GM12878 (cell line): ENCODE data around the gene RPAP3. TPM values are rescaled to one million over a fixed set of nuclear protein-coding genes. Genes with fewer than 3 reads are reported as not detected.

Experiments used
- ATAC-seq: fragments of 200-7000 bp; cut with Tn5 transposase; 3 replicates; pipeline ENCODE4 v1.9.1; 2020; ENCODE audit warnings: mild to moderate bottlenecking, moderate library complexity
- BruUV-seq: library from RNA; stranded (reverse); fragments of 400-500 nt; replicated peaks from 2 replicates; lab custom pipeline; 2021; lab: Mats Ljungman, UMichigan
- CTCF ChIA-PET: fragments of 300-600 bp; sonication (Branson Sonifier 250); formaldehyde crosslinking; extraction: SDS; loops from one replicate; lab custom pipeline; 2021; ENCODE audit warnings: inconsistent platforms; lab: Yijun Ruan, JAX
- POLR2A ChIA-PET: fragments of 350-600 bp; formaldehyde crosslinking; extraction: SDS; loops from one replicate; lab custom pipeline; 2021; ENCODE audit warnings: inconsistent platforms; lab: Charles Lee
- RAD21 ChIA-PET: fragments of 300-600 bp; sonication (Branson Sonifier 250); formaldehyde crosslinking; loops from one replicate; lab custom pipeline; 2023; ENCODE audit warnings: antibody characterized with exemption; ENCODE audit not compliant: unreplicated experiment; lab: Charles Lee
- SMC1A ChIA-PET: fragments of 300-600 bp; sonication (Branson Sonifier 250); formaldehyde crosslinking; loops from one replicate; lab custom pipeline; 2023; ENCODE audit not compliant: unreplicated experiment, uncharacterized antibody; lab: Charles Lee
- DNase-seq: peaks from one replicate; pipeline ENCODE4 v3.0.0-alpha.2; 2011; ENCODE audit warnings: low read depth, low spot score
- FAIRE-seq: peaks from 3 replicates; lab custom pipeline; 2011; peaks lifted over from hg19 to GRCh38; lab: Jason Lieb, UNC
- H2AFZ ChIP-seq: 2 replicates; pipeline ENCODE4 v1.6.0; 2011; ENCODE audit warnings: low read depth, low read length, control low read depth; ENCODE audit not compliant: control insufficient read depth
- H3K27ac ChIP-seq: 2 replicates; pipeline ENCODE4 v1.5.1; 2011; ENCODE audit warnings: control low read depth; ENCODE audit not compliant: control insufficient read depth, insufficient read depth
- H3K27me3 ChIP-seq, 2 experiments: replicated peaks in 1 of 2; 2 replicates each; pipeline versions ENCODE4 v1.6.0 to v1.6.1; 2011; ENCODE audit warnings: low read length in 1 of 2; ENCODE audit not compliant: control insufficient read depth in 2 of 2, insufficient read depth in 2 of 2
- H3K36me3 ChIP-seq, 2 experiments: 2 replicates each; pipeline ENCODE4 v1.5.1; 2011; ENCODE audit warnings: low read length in 1 of 2; ENCODE audit not compliant: control insufficient read depth in 2 of 2, insufficient read depth in 2 of 2
- H3K4me1 ChIP-seq: 2 replicates; pipeline ENCODE4 v1.6.1; 2011; ENCODE audit warnings: mild to moderate bottlenecking, low read length, moderate library complexity, mixed read lengths; ENCODE audit not compliant: control insufficient read depth, insufficient read depth
- H3K4me2 ChIP-seq: 2 replicates; pipeline ENCODE4 v1.6.0; 2011; ENCODE audit warnings: control low read depth; ENCODE audit not compliant: control insufficient read depth, insufficient read depth
- H3K4me3 ChIP-seq: fragments of 200-600 bp; sonication (generic); 2 replicates; pipeline ENCODE4 v1.5.1; 2016
- H3K79me2 ChIP-seq: 2 replicates; pipeline ENCODE4 v1.6.0; 2011; ENCODE audit warnings: low read length; ENCODE audit not compliant: control insufficient read depth, insufficient read depth
- H3K9ac ChIP-seq: 2 replicates; pipeline ENCODE4 v1.8.0; 2011; ENCODE audit warnings: low read length, control low read depth, mixed read lengths; ENCODE audit not compliant: control insufficient read depth, insufficient read depth
- H3K9me3 ChIP-seq: replicated peaks from 3 replicates; pipeline ENCODE4 v1.5.1; 2011; ENCODE audit warnings: mild to moderate bottlenecking, low read length; ENCODE audit not compliant: control insufficient read depth, insufficient read depth
- H4K20me1 ChIP-seq: 2 replicates; pipeline ENCODE4 v1.6.0; 2011; ENCODE audit not compliant: control insufficient read depth, insufficient read depth
- MEF2A ChIP-seq: IDR thresholded peaks from 2 replicates; pipeline ENCODE4 v1.6.1; 2011; ENCODE audit warnings: low read depth, mild to moderate bottlenecking, low read length, moderate library complexity; ENCODE audit not compliant: insufficient read depth
- PKNOX1 ChIP-seq: fragments of 450-650 bp; IDR thresholded peaks from 2 replicates; pipeline ENCODE4 v1.6.1; 2016; ENCODE audit warnings: mild to moderate bottlenecking
- RAD21 ChIP-seq: IDR thresholded peaks from 2 replicates; pipeline ENCODE4 v1.6.1; 2011; ENCODE audit warnings: mild to moderate bottlenecking, low read depth, low read length, moderate library complexity; ENCODE audit not compliant: insufficient read depth
- RB1 ChIP-seq: fragments of 450-650 bp; formaldehyde crosslinking; IDR thresholded peaks from 2 replicates; pipeline ENCODE4 v1.6.1; 2017; ENCODE audit warnings: mild to moderate bottlenecking, borderline replicate concordance
- RUNX3 ChIP-seq: IDR thresholded peaks from 2 replicates; pipeline ENCODE4 v1.6.1; 2012; ENCODE audit warnings: low read length, inconsistent platforms
- SMC3 ChIP-seq: IDR thresholded peaks from 2 replicates; pipeline ENCODE4 v1.6.1; 2011; ENCODE audit warnings: low read length, improper control_type of control experiment, borderline replicate concordance
- TCF12 ChIP-seq: IDR thresholded peaks from 2 replicates; pipeline ENCODE4 v1.6.1; 2011; ENCODE audit warnings: low read depth, mild to moderate bottlenecking, low read length
- TCF3 ChIP-seq: IDR thresholded peaks from 2 replicates; pipeline ENCODE4 v1.6.1; 2012; ENCODE audit warnings: low read depth, mild to moderate bottlenecking, low read length, borderline replicate concordance; ENCODE audit not compliant: insufficient read depth
- WGBS: methylation state at CpG from one replicate; pipeline ENCODE4 v1.1.6; 2016; ENCODE audit warnings: low lambda C conversion rate; ENCODE audit not compliant: insufficient replicate concordance, insufficient coverage; ENCODE audit errors: missing lambda C conversion rate; 5-methylcytosine and 5-hydroxymethylcytosine counted together
- in situ Hi-C: fragments of 300-500 bp; cut with MboI; formaldehyde crosslinking; loops from 9 replicates; pipeline ENCODE4 v1.14.3; 2018; ENCODE audit warnings: mixed read lengths
- intact Hi-C: fragments of 100-400 bp; cut with micrococcal nuclease; formaldehyde crosslinking; loops from one replicate; pipeline ENCODE4 v1.14.2; 2022; ENCODE audit not compliant: unreplicated experiment
- polyA plus RNA-seq, 11 experiments: library from polyadenylated mRNA; depleted of rRNA in 4 of 11; unstranded in 6 of 11; stranded (reverse) in 5 of 11; fragments of >200 nt; fragmentation: Nextera tagmentation in 4 of 11; fragmentation: Illumina TruSeq in 1 of 11; extraction: Ambion mirVana in 4 of 11; extraction: Trizol in 1 of 11; gene quantifications; 1 replicate in 1 of 11; 2 replicates in 10 of 11; pipeline versions ENCODE4 v1.2.1 to v1.2.3, GENCODE V29; 2011 to 2016; ENCODE audit warnings: inconsistent platforms in 2 of 11, missing spikeins in 2 of 11, low read depth in 1 of 11
- total RNA-seq, 4 experiments: library from RNA; depleted of rRNA in 3 of 4; stranded (reverse); fragments of >200 nt in 3 of 4; fragmentation: Illumina TruSeq in 1 of 4; extraction: Trizol in 1 of 4; gene quantifications; 2 replicates each; pipeline versions ENCODE4 v1.2.1 to v1.2.3, GENCODE V29; 2013 to 2021
- TF ChIP-seq, protein P1 (sequence below): fragments of 450-650 bp; IDR thresholded peaks from 2 replicates; pipeline ENCODE4 v1.6.1; 2017; ENCODE audit warnings: mild to moderate bottlenecking, moderate library complexity
- TF ChIP-seq, protein P2 (sequence below): fragments of 450-650 bp; formaldehyde crosslinking; IDR thresholded peaks from 2 replicates; pipeline ENCODE4 v1.5.0; 2022; ENCODE audit warnings: mild to moderate bottlenecking, missing genetic modification characterization
- TF ChIP-seq, protein P3 (sequence below): fragments of 150-350 bp; IDR thresholded peaks from 2 replicates; pipeline ENCODE4 v1.6.1; 2014; ENCODE audit warnings: mild to moderate bottlenecking, low read depth, low read length

Gene RPAP3
- total and polyA plus RNA-seq, 10 of the 15 experiments (the other 5 are each of a cell fraction or from before 2014, with no cell fraction given) = 14.1 to 50.6 (median 28.4) TPM

DNA sequence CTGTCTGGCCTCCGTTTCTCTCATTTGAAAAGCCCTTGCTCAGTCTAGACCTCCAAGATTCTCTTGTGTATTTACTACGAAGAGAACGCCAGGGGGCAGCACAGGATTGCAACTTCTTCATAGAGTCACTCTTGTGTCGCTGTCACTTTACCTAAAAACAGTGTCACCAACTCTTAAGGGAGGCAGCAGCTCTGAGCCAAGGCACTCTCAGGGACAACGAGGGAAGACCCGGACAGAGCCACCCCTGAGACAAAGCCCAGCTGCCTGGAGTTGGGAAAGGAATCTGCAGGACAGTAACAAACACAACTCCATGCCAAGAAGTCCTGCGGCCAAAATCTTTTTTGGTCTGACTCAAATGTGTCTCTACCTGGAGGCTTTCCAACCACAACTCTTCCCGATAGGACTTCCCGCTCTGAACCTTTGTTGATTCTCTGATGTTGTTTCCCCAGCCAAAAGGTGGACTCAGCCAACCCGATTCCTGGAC is 9.6 kb upstream of the RPAP3 start:
- intact Hi-C loops = loop anchor here (1.0 to 5.0 kb wide), 6 partner anchors 27 to 452 kb away; no protein-coding TSS in a partner anchor
- H3K4me1 ChIP-seq = no peaks in the 10 kb centered on the region
- no peak overlapping the region for H3K4me3 ChIP-seq
- H3K79me2 ChIP-seq = no peaks in the 10 kb centered on the region
- no peaks in the 10 kb centered on the region for H3K36me3 ChIP-seq
- ChIA-PET RAD21 (interaction anchor here (0.9 to 5.6 kb wide), 9 partner anchors 9 to 123 kb away, joined by 3 to 60 read pairs (median 6); partner anchors contain the start of genes RPAP3 and SLC48A1), CTCF (interaction anchor here (0.7 to 8.1 kb wide), 20 partner anchors 10 to 683 kb away, joined by 3 to 151 read pairs (median 8); partner anchors contain the start of genes ENDOU, RAPGEF3, RPAP3 and SLC48A1), POLR2A (interaction anchor here (1.5 kb wide), 1 partner anchor 40 kb away, joined by 4 read pairs; no protein-coding TSS in a partner anchor), SMC1A (interaction anchor here (0.6 to 10.8 kb wide), 15 partner anchors 9 to 125 kb away, joined by 3 to 129 read pairs (median 5); partner anchors contain the start of genes ENDOU and RAPGEF3)
- ATAC-seq = peak; percentile 92
- WGBS = 20% methylated on average over 10 of the region's 10 CpGs
- H2AFZ ChIP-seq = no peak overlapping the region
- in situ Hi-C loops = no loop called here
- H3K27ac ChIP-seq = no peak overlapping the region
- no TSS peak for BruUV-seq
- H4K20me1 ChIP-seq = no peaks in the 10 kb centered on the region
- peak; percentile 98 for FAIRE-seq
- H3K4me2 ChIP-seq = no peak overlapping the region
- DNase-seq = no peak
- no peak overlapping the region for H3K9ac ChIP-seq
- no peaks in the 10 kb centered on the region for H3K9me3 ChIP-seq
- no peaks in the 10 kb centered on the region for H3K27me3 ChIP-seq
- TF ChIP-seq SMC3 (peak; percentile 97), TCF12 (no peak), RB1 (0 out of 2 replicates have a peak, but pooled peaks have one; percentile 26), MEF2A (no peak), RAD21 (peak; percentile 92), TCF3 (no peak), RUNX3 (0 out of 2 replicates have a peak, but pooled peaks have one; percentile 3), PKNOX1 (peak; percentile 28; the same call in 1 of the 2 replicates)
- TF ChIP-seq, protein P1, sequence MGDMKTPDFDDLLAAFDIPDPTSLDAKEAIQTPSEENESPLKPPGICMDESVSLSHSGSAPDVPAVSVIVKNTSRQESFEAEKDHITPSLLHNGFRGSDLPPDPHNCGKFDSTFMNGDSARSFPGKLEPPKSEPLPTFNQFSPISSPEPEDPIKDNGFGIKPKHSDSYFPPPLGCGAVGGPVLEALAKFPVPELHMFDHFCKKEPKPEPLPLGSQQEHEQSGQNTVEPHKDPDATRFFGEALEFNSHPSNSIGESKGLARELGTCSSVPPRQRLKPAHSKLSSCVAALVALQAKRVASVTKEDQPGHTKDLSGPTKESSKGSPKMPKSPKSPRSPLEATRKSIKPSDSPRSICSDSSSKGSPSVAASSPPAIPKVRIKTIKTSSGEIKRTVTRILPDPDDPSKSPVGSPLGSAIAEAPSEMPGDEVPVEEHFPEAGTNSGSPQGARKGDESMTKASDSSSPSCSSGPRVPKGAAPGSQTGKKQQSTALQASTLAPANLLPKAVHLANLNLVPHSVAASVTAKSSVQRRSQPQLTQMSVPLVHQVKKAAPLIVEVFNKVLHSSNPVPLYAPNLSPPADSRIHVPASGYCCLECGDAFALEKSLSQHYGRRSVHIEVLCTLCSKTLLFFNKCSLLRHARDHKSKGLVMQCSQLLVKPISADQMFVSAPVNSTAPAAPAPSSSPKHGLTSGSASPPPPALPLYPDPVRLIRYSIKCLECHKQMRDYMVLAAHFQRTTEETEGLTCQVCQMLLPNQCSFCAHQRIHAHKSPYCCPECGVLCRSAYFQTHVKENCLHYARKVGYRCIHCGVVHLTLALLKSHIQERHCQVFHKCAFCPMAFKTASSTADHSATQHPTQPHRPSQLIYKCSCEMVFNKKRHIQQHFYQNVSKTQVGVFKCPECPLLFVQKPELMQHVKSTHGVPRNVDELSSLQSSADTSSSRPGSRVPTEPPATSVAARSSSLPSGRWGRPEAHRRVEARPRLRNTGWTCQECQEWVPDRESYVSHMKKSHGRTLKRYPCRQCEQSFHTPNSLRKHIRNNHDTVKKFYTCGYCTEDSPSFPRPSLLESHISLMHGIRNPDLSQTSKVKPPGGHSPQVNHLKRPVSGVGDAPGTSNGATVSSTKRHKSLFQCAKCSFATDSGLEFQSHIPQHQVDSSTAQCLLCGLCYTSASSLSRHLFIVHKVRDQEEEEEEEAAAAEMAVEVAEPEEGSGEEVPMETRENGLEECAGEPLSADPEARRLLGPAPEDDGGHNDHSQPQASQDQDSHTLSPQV = no peak
- TF ChIP-seq, protein P2, sequence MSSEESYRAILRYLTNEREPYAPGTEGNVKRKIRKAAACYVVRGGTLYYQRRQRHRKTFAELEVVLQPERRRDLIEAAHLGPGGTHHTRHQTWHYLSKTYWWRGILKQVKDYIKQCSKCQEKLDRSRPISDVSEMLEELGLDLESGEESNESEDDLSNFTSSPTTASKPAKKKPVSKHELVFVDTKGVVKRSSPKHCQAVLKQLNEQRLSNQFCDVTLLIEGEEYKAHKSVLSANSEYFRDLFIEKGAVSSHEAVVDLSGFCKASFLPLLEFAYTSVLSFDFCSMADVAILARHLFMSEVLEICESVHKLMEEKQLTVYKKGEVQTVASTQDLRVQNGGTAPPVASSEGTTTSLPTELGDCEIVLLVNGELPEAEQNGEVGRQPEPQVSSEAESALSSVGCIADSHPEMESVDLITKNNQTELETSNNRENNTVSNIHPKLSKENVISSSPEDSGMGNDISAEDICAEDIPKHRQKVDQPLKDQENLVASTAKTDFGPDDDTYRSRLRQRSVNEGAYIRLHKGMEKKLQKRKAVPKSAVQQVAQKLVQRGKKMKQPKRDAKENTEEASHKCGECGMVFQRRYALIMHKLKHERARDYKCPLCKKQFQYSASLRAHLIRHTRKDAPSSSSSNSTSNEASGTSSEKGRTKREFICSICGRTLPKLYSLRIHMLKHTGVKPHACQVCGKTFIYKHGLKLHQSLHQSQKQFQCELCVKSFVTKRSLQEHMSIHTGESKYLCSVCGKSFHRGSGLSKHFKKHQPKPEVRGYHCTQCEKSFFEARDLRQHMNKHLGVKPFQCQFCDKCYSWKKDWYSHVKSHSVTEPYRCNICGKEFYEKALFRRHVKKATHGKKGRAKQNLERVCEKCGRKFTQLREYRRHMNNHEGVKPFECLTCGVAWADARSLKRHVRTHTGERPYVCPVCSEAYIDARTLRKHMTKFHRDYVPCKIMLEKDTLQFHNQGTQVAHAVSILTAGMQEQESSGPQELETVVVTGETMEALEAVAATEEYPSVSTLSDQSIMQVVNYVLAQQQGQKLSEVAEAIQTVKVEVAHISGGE (CRISPR knock-in tag) = no peak
- TF ChIP-seq, protein P3, sequence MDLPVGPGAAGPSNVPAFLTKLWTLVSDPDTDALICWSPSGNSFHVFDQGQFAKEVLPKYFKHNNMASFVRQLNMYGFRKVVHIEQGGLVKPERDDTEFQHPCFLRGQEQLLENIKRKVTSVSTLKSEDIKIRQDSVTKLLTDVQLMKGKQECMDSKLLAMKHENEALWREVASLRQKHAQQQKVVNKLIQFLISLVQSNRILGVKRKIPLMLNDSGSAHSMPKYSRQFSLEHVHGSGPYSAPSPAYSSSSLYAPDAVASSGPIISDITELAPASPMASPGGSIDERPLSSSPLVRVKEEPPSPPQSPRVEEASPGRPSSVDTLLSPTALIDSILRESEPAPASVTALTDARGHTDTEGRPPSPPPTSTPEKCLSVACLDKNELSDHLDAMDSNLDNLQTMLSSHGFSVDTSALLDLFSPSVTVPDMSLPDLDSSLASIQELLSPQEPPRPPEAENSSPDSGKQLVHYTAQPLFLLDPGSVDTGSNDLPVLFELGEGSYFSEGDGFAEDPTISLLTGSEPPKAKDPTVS = 0 out of 2 replicates have a peak, but pooled peaks have one; percentile 31
